Adrenal gland (tissue), 5 donors: ENCODE measurements around the gene MFSD11.

Experiments
- POLR2A ChIP-seq, 2 donors: fragments of 450-650 bp; IDR thresholded peaks; one replicate each; pipeline ENCODE4 v1.6.1; 2017; ENCODE audit warnings: antibody characterized with exemption in 2 of 2, mild to moderate bottlenecking in 2 of 2, moderate library complexity in 1 of 2
- TF ChIP-seq, protein P1 (sequence below), 6 experiments: fragments of 450-650 bp in 4 of 6; fragments of 200-600 bp in 2 of 6; sonication (generic) in 1 of 6; IDR thresholded peaks; 1 replicate in 5 of 6; 2 replicates in 1 of 6; pipeline versions ENCODE4 v1.5.1 to v1.8.0; 2016 to 2021; ENCODE audit warnings: antibody characterized with exemption in 6 of 6, mild to moderate bottlenecking in 2 of 6, moderate library complexity in 1 of 6
- donor health status: DM: no; HTN: no; CAD: no.

DNA sequence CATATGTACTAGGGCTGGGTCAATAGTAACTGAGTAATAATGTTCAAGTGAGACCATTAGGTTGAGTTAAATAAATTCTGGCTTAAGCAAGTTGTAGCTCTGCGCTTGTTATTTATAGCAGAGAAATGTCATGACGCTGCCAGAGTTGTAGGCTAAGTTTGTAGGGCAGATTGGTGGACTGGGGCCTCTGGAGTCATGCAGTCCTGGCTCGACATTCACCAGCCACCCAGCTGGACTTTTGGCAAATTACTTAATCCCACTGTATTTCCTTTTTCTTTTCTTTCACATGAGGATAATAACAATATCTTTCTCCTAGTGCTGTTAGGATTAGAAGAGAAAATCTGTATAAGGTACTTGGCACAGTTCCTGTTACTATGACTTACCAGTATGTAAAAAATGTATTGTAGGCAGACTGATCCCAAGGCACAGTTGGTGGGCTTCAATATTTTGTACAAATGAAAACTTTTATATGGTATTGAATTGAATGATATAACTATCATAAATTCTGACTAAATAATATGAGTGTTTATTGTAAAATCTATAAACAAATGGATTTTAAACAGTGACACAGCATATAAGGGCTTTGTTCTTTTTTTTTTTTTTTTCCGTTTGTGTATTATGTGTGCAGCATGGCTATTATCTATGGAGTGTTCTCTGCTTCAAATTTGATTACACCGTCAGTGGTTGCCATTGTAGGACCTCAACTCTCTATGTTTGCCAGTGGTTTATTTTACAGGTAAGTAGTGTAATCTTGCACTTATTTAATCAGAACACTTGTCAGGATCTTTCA is 2.6 kb downstream of the MFSD11 start:
- TF ChIP-seq, protein P1, sequence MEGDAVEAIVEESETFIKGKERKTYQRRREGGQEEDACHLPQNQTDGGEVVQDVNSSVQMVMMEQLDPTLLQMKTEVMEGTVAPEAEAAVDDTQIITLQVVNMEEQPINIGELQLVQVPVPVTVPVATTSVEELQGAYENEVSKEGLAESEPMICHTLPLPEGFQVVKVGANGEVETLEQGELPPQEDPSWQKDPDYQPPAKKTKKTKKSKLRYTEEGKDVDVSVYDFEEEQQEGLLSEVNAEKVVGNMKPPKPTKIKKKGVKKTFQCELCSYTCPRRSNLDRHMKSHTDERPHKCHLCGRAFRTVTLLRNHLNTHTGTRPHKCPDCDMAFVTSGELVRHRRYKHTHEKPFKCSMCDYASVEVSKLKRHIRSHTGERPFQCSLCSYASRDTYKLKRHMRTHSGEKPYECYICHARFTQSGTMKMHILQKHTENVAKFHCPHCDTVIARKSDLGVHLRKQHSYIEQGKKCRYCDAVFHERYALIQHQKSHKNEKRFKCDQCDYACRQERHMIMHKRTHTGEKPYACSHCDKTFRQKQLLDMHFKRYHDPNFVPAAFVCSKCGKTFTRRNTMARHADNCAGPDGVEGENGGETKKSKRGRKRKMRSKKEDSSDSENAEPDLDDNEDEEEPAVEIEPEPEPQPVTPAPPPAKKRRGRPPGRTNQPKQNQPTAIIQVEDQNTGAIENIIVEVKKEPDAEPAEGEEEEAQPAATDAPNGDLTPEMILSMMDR (IDR thresholded peaks at IDR 0.05): no peak
- no peak for TF ChIP-seq POLR2A (IDR thresholded peaks at IDR 0.05)
